Thoracic aorta (tissue), 2 donors: ENCODE data around the gene RGS19. TPM values are rescaled to one million over a fixed set of nuclear protein-coding genes. Genes with fewer than 3 reads are reported as not detected.
A peak's percentile ranks its signal among the peaks of the same experiment; 100 is the strongest.

Source experiments
- ATAC-seq: fragments of 150-250 bp; one replicate; pipeline ENCODE4 v1.8.0; 2017; ENCODE audit warnings: low read depth; ENCODE audit not compliant: insufficient number of reproducible peaks, low FRiP score
- DNase-seq: peaks from one replicate; pipeline ENCODE4 v3.0.0-alpha.2; 2020; ENCODE audit warnings: low spot score
- H3K27ac ChIP-seq, 2 donors: fragments of 200-600 bp; sonication (generic); 1 replicate in 1 of 2; 2 replicates in 1 of 2; pipeline ENCODE4 v1.5.1; 2016; ENCODE audit warnings: mild to moderate bottlenecking in 2 of 2, moderate library complexity in 2 of 2
- H3K27me3 ChIP-seq: fragments of 200-600 bp; sonication (generic); replicated peaks from 2 replicates; pipeline ENCODE4 v1.6.0; 2016; ENCODE audit warnings: mild to moderate bottlenecking; ENCODE audit not compliant: insufficient read depth
- H3K36me3 ChIP-seq: fragments of 200-600 bp; sonication (generic); one replicate; pipeline ENCODE4 v1.5.1; 2016
- H3K4me1 ChIP-seq, 2 donors: fragments of 200-600 bp; sonication (generic); 1 replicate in 1 of 2; 2 replicates in 1 of 2; pipeline versions ENCODE4 v1.5.1 to v1.6.0; 2016; ENCODE audit warnings: low read depth in 2 of 2, mild to moderate bottlenecking in 1 of 2; ENCODE audit not compliant: control insufficient read depth in 1 of 2
- H3K4me3 ChIP-seq: fragments of 200-600 bp; sonication (generic); 2 replicates; pipeline ENCODE4 v1.5.1; 2016; ENCODE audit warnings: mild to moderate bottlenecking
- H3K9me3 ChIP-seq: fragments of 200-600 bp; sonication (generic); 2 replicates; pipeline ENCODE4 v1.5.1; 2016
- CTCF ChIP-seq: fragments of 200-600 bp; sonication (generic); IDR thresholded peaks from one replicate; pipeline ENCODE4 v1.5.1; 2019; ENCODE audit warnings: antibody characterized with exemption
- total RNA-seq, 2 donors: library from RNA; depleted of rRNA; stranded (reverse); fragments of >200 nt; gene quantifications; one replicate each; pipeline versions ENCODE4 v1.1.0 to v1.2.3, GENCODE V29; 2016

RGS19 gene
- total RNA-seq, 2 donors from 2014 or later: 20.6 to 41.2 TPM

GRCh38 chr20:64086801-64087200 lies 7.5 kb upstream of the RGS19 start:
- no peaks in the 10 kb centered on the region for H3K9me3 ChIP-seq
- DNase-seq: no peak
- ATAC-seq: no peak
- no peak overlapping the region for H3K4me3 ChIP-seq
- TF ChIP-seq CTCF: no peak
- H3K36me3 ChIP-seq: no peaks in the 10 kb centered on the region
- no peaks in the 10 kb centered on the region for H3K27me3 ChIP-seq
- H3K4me1 ChIP-seq: peaks cover 10 to 16% of the 10 kb centered on the region in 2 donors
- H3K27ac ChIP-seq: no peak overlapping the region

- ATAC-seq (no peak), DNase-seq (no peak)
- H3K27me3 ChIP-seq: no peaks in the 10 kb centered on the region
- no peaks in the 10 kb centered on the region for H3K36me3 ChIP-seq
- H3K4me1 ChIP-seq: peaks cover 10 to 22% of the 10 kb centered on the region in 2 donors
- H3K27ac ChIP-seq: no peak overlapping the region
- no peak overlapping the region for H3K4me3 ChIP-seq
- H3K9me3 ChIP-seq: no peaks in the 10 kb centered on the region
- no peak for TF ChIP-seq CTCF
These were observed 5.4 kb upstream of the RGS19 start for GRCh38 chr20:64084685-64085152.

- no peaks in the 10 kb centered on the region for H3K9me3 ChIP-seq
- H3K4me3 ChIP-seq: peak within 1 kb of the TSS; percentile 75
- H3K27me3 ChIP-seq: no peaks in the 10 kb centered on the region
- no peak within 1 kb of the TSS for H3K27ac ChIP-seq
- ATAC-seq: no peak
- peaks cover 12 to 26% of the 10 kb centered on the region in 2 donors for H3K4me1 ChIP-seq
- TF ChIP-seq CTCF: no peak
- H3K36me3 ChIP-seq: no peaks in the 10 kb centered on the region
- DNase-seq: no peak
These were observed 4.7 kb upstream of the RGS19 start, which contains the start of gene LKAAEAR1 for GRCh38 chr20:64083804-64084684. Gene LKAAEAR1, minus strand, starts transcription at chr20:64084398. Its CDS starts 179 bp downstream, at chr20:64084219.

- ATAC-seq (no peak), DNase-seq (no peak)
- TF ChIP-seq CTCF: peak; percentile 49
- H3K4me1 ChIP-seq: peaks cover 19 to 33% of the 10 kb centered on the region in 2 donors
- H3K27ac ChIP-seq: no peak overlapping the region
- H3K9me3 ChIP-seq: no peaks in the 10 kb centered on the region
- peak overlapping the region; percentile 75 for H3K4me3 ChIP-seq
- no peaks in the 10 kb centered on the region for H3K36me3 ChIP-seq
- H3K27me3 ChIP-seq: no peaks in the 10 kb centered on the region
These were observed 4.1 kb upstream of the RGS19 start for GRCh38 chr20:64083378-64083803.

- Histone ChIP-seq H3K27ac (no peak overlapping the region), H3K36me3 (no peaks in the 10 kb centered on the region), H3K9me3 (no peaks in the 10 kb centered on the region), H3K4me3 (peak overlapping the region; percentile 75), H3K4me1 (peaks cover 20 to 38% of the 10 kb centered on the region in 2 donors), H3K27me3 (no peaks in the 10 kb centered on the region)
- no peak for ATAC-seq
- no peak for DNase-seq
- TF ChIP-seq CTCF: no peak
These were observed 3.6 kb upstream of the RGS19 start for GRCh38 chr20:64082820-64083377.
